BLaER1 (cell line): Measurements from ENCODE around the gene CLBA1.
"Not testable (repeated sequence)": the region's sequence is repeated elsewhere in the genome, so short reads cannot be mapped to it uniquely, and the experiment has no call there.

Source experiments
- H3K27ac ChIP-seq: shearing (Covaris generic); formaldehyde crosslinking; 2 replicates; pipeline ENCODE4 v1.8.1; 2022
- H3K27me3 ChIP-seq: shearing (Covaris generic); formaldehyde crosslinking; 2 replicates; pipeline ENCODE4 v1.8.1; 2022
- H3K36me3 ChIP-seq: shearing (Covaris generic); formaldehyde crosslinking; 2 replicates; pipeline ENCODE4 v1.8.1; 2022
- H3K4me1 ChIP-seq: shearing (Covaris generic); formaldehyde crosslinking; 2 replicates; pipeline ENCODE4 v1.8.1; 2022
- H3K4me2 ChIP-seq: shearing (Covaris generic); formaldehyde crosslinking; 2 replicates; pipeline ENCODE4 v1.8.1; 2022
- H3K4me3 ChIP-seq: shearing (Covaris generic); formaldehyde crosslinking; 2 replicates; pipeline ENCODE4 v1.8.1; 2022
- H3K9ac ChIP-seq: shearing (Covaris generic); formaldehyde crosslinking; 2 replicates; pipeline ENCODE4 v1.8.1; 2022
- H3K9me3 ChIP-seq: shearing (Covaris generic); formaldehyde crosslinking; 2 replicates; pipeline ENCODE4 v1.8.1; 2022
- H4K20me1 ChIP-seq: shearing (Covaris generic); formaldehyde crosslinking; 2 replicates; pipeline ENCODE4 v1.8.1; 2022
- Cebpa-rat ChIP-seq: shearing (Covaris generic); IDR thresholded peaks from 2 replicates; pipeline ENCODE4 v1.8.1; 2022

The CLBA1 gene

DNA sequence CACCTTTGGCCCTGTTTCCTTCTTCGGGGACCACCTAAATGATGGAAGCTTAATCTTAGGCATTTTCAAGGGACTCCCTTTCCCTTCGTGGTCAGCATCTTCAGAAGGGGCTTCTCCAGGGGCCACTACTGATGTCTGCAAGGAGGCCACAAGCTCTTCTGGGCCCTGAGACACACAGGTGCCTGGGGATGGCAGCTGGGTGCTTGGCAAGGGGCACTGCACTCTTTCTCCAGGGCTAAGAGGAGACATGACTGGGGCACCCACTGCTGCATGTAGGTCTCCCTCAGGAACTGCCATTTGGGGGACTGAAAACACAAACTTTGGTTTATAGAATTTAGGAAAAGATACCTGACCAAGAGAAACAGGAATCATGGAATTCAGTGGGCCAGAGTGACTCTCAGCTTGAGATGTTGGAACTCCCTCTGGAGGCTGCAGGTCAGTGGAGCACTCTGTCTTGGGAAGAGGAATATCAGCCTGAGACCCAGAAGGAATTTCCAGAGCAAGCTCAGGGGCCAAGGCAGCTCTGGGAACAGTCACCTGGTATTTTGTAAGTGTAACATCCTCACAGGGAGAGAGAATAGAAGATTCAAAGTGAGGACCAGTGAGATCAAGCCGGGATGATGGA lies 45.0 kb upstream of the CLBA1 start:
- Histone ChIP-seq H3K4me2 (no peak overlapping the region), H3K4me1 (peaks cover 20% of the 10 kb centered on the region), H4K20me1 (no peaks in the 10 kb centered on the region; the same call in 1 of the 2 replicates), H3K27me3 (no peaks in the 10 kb centered on the region), H3K9me3 (no peaks in the 10 kb centered on the region), H3K27ac (no peak overlapping the region), H3K4me3 (no peak overlapping the region), H3K36me3 (peaks cover 12% of the 10 kb centered on the region; the same call in 1 of the 2 replicates), H3K9ac (no peak overlapping the region)
- no peak for TF ChIP-seq Cebpa-rat

DNA sequence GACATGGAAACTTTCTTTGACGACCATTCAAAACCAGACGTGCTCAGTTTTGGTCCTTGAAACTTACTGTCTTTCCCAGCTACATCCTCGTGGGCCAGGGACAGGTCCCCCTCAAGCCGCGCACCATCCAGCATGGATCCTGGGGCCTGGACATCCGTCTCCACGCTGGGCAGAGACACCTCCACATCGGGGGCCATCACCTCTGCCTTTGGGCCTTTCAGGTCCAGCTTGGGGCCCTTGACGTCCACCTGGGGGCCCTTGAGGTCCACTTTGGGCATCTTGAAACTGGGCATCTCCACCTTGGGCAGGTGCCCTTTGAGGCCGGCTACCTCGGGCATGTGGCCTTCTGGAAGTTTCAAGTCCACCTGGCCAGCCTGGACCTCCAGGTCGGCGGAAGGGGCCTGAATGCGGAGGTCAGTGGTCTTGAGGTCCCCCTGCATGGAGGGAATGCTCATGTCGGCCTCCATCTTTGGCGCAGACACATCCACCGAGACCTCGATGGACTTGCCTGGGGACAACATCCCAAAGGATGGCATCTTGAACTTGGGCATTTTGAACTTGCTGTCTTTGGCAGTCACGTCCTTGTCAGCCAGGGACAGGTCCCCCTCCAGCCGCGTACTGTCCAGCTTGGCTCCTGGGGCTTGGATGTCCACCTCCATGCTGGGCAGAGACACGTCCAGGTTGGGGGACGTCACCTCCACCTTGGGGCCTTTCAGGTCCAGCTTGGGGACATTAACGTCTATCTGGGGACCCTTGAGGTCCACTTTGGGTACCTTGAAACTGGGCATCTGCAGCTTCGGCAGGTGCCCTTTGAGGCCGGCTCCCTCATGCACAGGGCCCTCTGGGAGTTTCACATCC lies 43.9 kb upstream of the CLBA1 start:
- H4K20me1 ChIP-seq: no peaks in the 10 kb centered on the region; the same call in 1 of the 2 replicates
- no peak overlapping the region for H3K27ac ChIP-seq
- H3K4me3 ChIP-seq: no peak overlapping the region
- H3K4me1 ChIP-seq: peaks cover 9% of the 10 kb centered on the region
- H3K9me3 ChIP-seq: no peaks in the 10 kb centered on the region
- H3K36me3 ChIP-seq: peaks cover 12% of the 10 kb centered on the region; the same call in 1 of the 2 replicates
- no peak overlapping the region for H3K4me2 ChIP-seq
- TF ChIP-seq Cebpa-rat: no peak
- H3K27me3 ChIP-seq: no peaks in the 10 kb centered on the region
- H3K9ac ChIP-seq: no peak overlapping the region

DNA sequence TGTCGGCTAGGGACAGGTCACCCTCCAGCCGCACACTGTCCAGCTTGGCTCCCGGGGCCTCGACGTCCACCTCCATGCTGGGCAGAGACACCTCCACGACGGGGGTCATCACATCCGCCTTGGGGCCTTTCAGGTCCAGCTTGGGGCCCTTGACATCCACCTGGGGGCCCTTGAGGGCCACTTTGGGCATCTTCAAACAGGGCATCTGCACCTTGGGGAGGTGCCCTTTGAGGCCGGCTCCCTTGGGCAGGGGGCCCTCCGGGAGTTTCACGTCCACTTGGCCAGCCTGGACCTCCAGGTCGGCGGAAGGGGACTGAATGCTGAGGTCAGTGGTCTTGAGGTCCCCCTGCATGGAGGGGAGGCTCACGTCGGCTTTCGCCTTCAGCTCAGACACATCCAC lies 43.0 kb upstream of the CLBA1 start:
- Histone ChIP-seq H3K36me3 (peaks cover 12% of the 10 kb centered on the region; the same call in 1 of the 2 replicates), H3K4me1 (0 out of 2 replicates have a peak, but pooled peaks cover 2% of the 10 kb centered on the region), H3K9me3 (no peaks in the 10 kb centered on the region), H4K20me1 (no peaks in the 10 kb centered on the region; the same call in 1 of the 2 replicates), H3K4me3 (no peak overlapping the region), H3K9ac (no peak overlapping the region), H3K27ac (no peak overlapping the region), H3K27me3 (no peaks in the 10 kb centered on the region), H3K4me2 (no peak overlapping the region)
- TF ChIP-seq Cebpa-rat: no peak

DNA sequence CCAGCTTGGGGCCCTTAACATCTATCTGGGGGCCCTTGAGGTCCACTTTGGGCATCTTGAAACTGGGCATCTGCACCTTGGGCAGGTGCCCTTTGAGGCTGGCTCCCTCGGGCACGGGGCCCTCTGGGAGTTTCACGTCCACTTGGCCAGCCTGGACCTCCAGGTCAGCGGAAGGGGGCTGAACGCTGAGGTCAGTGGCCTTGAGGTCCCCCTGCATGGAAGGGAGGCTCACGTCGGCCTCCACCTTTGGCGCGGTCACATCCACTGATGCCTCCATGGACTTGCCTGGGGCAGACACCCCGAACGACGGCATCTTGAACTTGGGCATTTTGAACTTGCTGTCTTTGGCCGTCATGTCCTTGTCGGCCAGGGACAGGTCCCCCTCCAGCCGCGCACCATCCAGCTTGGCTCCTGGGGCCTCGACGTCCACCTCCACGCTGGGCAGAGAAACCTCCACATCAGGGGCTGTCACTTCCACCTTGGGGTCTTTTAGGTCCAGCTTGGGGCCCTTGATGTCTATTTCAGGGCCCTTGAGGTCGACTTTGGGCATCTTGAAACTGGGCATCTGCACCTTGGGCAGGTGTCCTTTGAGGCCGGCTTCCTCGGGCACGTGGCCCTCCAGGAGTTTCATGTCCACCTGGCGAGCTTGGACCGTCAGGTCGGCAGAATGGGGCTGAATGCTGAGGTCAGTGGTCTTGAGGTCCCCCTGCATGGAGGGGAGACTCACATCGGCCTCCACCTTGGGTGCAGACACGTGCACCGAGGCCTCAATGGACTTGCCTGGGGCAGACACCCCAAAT lies 42.2 kb upstream of the CLBA1 start:
- H3K4me2 ChIP-seq, H3K27ac ChIP-seq, H3K4me1 ChIP-seq, H3K9ac ChIP-seq, H3K4me3 ChIP-seq, H3K9me3 ChIP-seq, H4K20me1 ChIP-seq, H3K27me3 ChIP-seq: not testable (repeated sequence)
- peaks cover 12% of the 10 kb centered on the region; the same call in 1 of the 2 replicates for H3K36me3 ChIP-seq

DNA sequence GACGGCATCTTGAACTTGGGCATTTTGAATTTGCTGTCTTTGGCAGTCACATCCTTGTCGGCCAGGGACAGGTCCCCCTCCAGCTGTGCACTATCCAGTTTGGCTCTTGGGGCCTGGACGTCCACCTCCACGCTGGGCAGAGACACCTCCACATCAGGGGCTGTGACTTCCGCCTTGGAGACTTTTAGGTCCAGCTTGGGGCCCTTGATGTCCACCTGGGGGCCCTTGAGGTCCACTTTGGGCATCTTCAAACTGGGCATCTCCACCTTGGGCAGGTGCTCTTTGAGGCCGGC lies 41.6 kb upstream of the CLBA1 start:
- H3K27me3 ChIP-seq, H3K4me1 ChIP-seq, H3K9ac ChIP-seq, H3K27ac ChIP-seq, H3K9me3 ChIP-seq, H4K20me1 ChIP-seq, H3K4me3 ChIP-seq, H3K4me2 ChIP-seq: not testable (repeated sequence)
- H3K36me3 ChIP-seq: peaks cover 12% of the 10 kb centered on the region; the same call in 1 of the 2 replicates

DNA sequence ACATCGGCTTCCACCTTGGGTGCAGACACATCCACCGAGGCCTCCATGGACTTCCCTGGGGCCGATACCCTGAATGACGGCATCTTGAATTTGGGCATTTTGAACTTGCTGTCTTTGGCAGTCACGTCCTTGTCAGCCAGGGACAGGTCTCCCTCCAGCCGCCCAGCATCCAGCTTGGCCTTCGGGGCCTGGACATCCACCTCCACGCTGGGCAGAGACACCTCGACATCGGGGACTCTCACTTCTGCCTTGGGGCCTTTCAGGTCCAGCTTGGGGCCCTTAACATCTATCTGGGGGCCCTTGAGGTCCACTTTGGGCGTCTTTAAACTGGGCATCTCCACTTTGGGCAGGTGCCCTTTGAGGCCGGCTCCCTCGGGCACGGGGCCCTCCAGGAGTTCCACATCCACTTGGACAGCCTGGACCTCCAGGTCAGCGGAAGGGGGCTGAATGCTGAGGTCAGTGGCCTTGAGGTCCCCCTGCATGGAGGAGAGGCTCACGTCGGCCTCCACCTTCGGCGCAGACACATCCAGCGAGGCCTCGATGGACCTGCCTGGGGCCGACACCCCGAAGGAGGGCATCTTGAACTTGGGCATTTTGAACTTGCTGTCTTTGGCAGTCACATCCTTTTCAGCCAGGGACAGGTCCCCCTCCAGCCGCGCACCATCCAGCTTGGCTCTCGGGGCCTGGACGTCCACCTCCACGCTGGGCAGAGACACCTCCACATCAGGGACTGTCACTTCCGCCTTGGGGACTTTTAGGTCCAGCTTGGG lies 41.0 kb upstream of the CLBA1 start:
- H3K9ac ChIP-seq: not testable (repeated sequence)
- peaks cover 14% of the 10 kb centered on the region; the same call in 1 of the 2 replicates for H3K36me3 ChIP-seq

DNA sequence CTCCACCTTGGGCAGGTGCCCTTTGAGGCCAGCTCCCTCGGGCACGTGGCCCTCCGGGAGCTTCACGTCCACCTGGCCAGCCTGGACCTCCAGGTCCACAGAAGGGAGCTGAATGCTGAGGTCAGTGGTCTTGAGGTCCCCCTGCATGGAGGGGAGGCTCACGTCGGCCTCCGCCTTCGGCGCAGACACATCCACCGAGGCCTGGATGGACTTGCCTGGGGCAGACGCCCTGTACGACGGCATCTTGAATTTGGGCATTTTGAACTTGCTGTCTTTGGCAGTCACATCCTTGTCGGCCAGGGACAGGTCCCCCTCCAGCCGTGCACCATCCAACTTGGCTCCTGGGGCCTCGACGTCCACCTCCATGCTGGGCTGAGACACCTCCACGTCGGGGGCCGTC lies 40.3 kb upstream of the CLBA1 start:
- H3K27me3 ChIP-seq: not testable (repeated sequence)

More for the DNA sequence above, 41.0 kb upstream of the CLBA1 start:
- H3K27ac ChIP-seq, H3K4me2 ChIP-seq, H3K4me3 ChIP-seq, H4K20me1 ChIP-seq, H3K27me3 ChIP-seq, H3K9me3 ChIP-seq, H3K4me1 ChIP-seq: not testable (repeated sequence)

DNA sequence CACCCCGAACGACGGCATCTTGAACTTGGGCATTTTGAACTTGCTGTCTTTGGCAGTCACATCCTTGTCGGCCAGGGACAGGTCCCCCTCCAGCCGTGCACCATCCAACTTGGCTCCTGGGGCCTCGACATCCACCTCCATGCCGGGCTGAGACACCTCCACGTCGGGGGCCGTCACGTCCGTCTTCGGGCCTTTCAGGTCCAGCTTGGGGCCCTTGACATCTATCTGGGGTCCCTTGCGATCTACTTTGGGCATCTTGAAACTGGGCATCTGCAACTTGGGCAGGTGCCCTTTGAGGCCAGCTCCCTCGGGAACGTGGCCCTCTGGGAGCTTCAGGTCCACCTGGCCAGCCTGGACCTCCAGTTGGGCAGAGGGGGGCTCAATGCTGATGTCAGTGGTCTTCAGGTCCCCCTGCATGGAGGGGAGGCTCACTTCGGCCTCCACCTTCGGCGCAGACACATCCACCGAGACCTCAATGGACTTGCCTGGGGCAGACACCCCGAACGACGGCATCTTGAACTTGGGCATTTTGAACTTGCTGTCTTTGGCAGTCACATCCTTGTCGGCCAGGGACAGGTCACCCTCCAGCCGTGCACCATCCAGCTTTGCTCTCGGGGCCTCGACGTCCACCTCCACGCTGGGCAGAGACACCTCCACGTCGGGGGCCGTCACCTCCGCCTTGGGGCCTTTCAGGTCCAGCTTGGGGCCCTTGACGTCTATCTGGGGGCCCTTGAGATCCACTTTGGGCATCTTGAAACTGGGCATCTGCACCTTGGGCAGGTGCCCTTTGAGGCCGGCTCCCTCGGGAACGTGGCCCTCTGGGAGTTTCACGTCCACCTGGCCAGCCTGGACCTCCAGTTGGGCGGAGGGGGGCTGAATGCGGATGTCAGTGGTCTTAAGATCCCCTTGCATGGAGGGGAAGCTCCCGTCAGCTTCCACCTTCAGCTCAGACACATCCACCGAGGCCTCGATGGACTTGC lies 39.3 kb upstream of the CLBA1 start:
- not testable (repeated sequence) for H3K4me2 ChIP-seq, H3K4me3 ChIP-seq, H3K4me1 ChIP-seq, H3K27me3 ChIP-seq, H4K20me1 ChIP-seq, H3K9ac ChIP-seq, H3K9me3 ChIP-seq, H3K27ac ChIP-seq
- H3K36me3 ChIP-seq: peaks cover 18% of the 10 kb centered on the region; the same call in 1 of the 2 replicates

More for the DNA sequence above, 40.3 kb upstream of the CLBA1 start:
- H3K9me3 ChIP-seq, H3K4me3 ChIP-seq, H3K27ac ChIP-seq, H3K4me2 ChIP-seq, H3K9ac ChIP-seq, H3K4me1 ChIP-seq, H4K20me1 ChIP-seq: not testable (repeated sequence)
- H3K36me3 ChIP-seq: peaks cover 17% of the 10 kb centered on the region; the same call in 1 of the 2 replicates

DNA sequence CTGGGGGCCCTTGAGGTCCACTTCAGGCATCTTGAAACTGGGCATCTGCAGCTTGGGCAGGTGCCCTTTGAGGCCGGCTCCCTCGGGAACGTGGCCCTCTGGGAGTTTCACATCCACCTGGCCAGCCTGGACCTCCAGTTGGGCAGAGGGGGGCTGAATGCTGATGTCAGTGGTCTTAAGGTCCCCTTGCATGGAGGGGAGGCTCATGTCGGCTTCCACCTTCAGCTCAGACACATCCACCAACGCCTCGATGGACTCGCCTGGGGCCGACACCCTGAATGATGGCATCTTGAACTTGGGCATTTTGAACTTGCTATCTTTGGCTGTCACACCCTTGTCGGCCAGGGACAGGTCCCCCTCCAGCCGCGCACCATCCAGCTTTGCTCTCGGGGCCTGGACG lies 38.4 kb upstream of the CLBA1 start:
- H3K36me3 ChIP-seq: peaks cover 17% of the 10 kb centered on the region; the same call in 1 of the 2 replicates
- H4K20me1 ChIP-seq, H3K27me3 ChIP-seq, H3K4me3 ChIP-seq, H3K4me2 ChIP-seq, H3K27ac ChIP-seq, H3K9ac ChIP-seq, H3K4me1 ChIP-seq, H3K9me3 ChIP-seq: not testable (repeated sequence)

DNA sequence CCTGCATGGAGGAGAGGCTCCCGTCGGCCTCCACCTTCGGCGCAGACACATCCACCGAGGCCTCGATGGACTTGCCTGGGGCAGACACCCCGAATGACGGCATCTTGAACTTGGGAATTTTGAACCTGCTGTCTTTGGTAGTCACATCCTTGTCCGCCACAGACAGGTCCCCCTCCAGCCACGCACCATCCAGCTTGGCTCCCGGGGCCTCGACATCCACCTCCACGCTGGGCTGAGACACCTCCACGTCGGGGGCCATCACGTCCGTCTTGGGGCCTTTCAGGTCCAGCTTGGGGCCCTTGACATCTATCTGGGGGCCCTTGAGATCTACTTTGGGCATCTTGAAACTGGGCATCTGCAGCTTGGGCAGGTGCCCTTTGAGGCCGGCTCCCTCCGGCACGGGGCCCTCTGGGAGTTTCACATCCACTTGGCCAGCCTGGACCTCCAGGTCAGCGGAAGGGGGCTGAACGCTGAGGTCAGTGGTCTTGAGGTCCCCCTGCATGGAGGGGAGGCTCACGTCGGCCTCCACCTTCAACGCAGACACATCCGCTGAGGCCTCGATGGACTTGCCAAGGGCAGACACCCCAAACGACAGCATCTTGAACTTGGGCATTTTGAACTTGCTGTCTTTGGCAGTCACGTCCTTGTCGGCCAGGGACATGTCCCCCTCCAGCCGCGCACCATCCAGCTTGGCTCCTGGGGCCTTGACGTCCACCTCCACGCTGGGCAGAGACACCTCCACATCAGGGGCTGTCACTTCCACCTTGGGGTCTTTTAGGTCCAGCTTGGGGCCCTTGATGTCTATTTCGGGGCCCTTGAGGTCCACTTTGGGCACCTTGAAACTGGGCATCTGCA lies 37.5 kb upstream of the CLBA1 start:
- H3K27me3 ChIP-seq, H3K27ac ChIP-seq, H3K9me3 ChIP-seq, H4K20me1 ChIP-seq, H3K4me1 ChIP-seq, H3K9ac ChIP-seq, H3K36me3 ChIP-seq, H3K4me2 ChIP-seq, H3K4me3 ChIP-seq: not testable (repeated sequence)
